K562 (cell line): ENCODE data around the gene CLEC2B. TPM values are rescaled to one million over a fixed set of nuclear protein-coding genes. Genes with fewer than 3 reads are reported as not detected.

Experiments
- C11orf30 ChIP-seq: fragments of 450-650 bp; IDR thresholded peaks from 2 replicates; pipeline ENCODE4 v1.6.1; 2016; ENCODE audit warnings: low read depth, mild to moderate bottlenecking
- CBFA2T3 ChIP-seq: fragments of 450-650 bp; IDR thresholded peaks from 2 replicates; pipeline ENCODE4 v1.6.1; 2017
- CEBPG ChIP-seq, 3 experiments: fragments of 200-800 bp in 1 of 3; sonication (Bioruptor generic) in 1 of 3; sonication (generic) in 1 of 3; formaldehyde crosslinking in 1 of 3; IDR thresholded peaks in 2 of 3; conservative IDR thresholded peaks in 1 of 3; 2 replicates each; pipeline versions ENCODE4 v1.6.1 to v1.8.0; 2016 to 2022; ENCODE audit warnings: missing compliant biosample characterization in 2 of 3, missing genetic modification characterization in 2 of 3, mild to moderate bottlenecking in 1 of 3, missing genetic modification reagents in 1 of 3
- ETV6 ChIP-seq, 3 experiments: fragments of 150-350 bp in 1 of 3; sonication (generic) in 1 of 3; formaldehyde crosslinking in 1 of 3; IDR thresholded peaks; 2 replicates each; pipeline versions ENCODE4 v1.6.1 to v1.8.0; 2014 to 2022; ENCODE audit warnings: borderline replicate concordance in 2 of 3, low read depth in 2 of 3, antibody characterized with exemption in 1 of 3, low read length in 1 of 3, mild to moderate bottlenecking in 1 of 3, missing genetic modification reagents in 1 of 3
- FIP1L1 ChIP-seq: fragments of 200-400 bp; formaldehyde crosslinking; IDR thresholded peaks from 2 replicates; pipeline ENCODE4 v1.6.1; 2018; ENCODE audit warnings: mild to moderate bottlenecking, low read depth, low read length; ENCODE audit not compliant: poor library complexity, severe bottlenecking
- RAD21 ChIP-seq, 2 experiments: fragments of 250-450 bp in 1 of 2; fragments of 450-650 bp in 1 of 2; sonication (Bioruptor Pico) in 1 of 2; formaldehyde crosslinking in 1 of 2; IDR thresholded peaks in 1 of 2; conservative IDR thresholded peaks in 1 of 2; 2 replicates each; pipeline versions ENCODE4 v1.4.0 to v1.8.0; 2020 to 2022; ENCODE audit warnings: mild to moderate bottlenecking in 2 of 2, moderate library complexity in 1 of 2
- RBFOX2 ChIP-seq: fragments of 200-400 bp; formaldehyde crosslinking; IDR thresholded peaks from 2 replicates; pipeline ENCODE4 v1.6.1; 2017; ENCODE audit warnings: low read depth, mild to moderate bottlenecking, low read length, moderate library complexity
- RBM15 ChIP-seq: fragments of 200-400 bp; formaldehyde crosslinking; IDR thresholded peaks from 2 replicates; pipeline ENCODE4 v1.6.1; 2018; ENCODE audit warnings: mild to moderate bottlenecking, low read length, moderate library complexity; ENCODE audit not compliant: insufficient read depth
- SMC3 ChIP-seq: conservative IDR thresholded peaks from 2 replicates; pipeline ENCODE4 v1.6.1; 2011; ENCODE audit warnings: low read depth, low read length, improper control_type of control experiment; ENCODE audit not compliant: insufficient read depth
- SRSF3 ChIP-seq: fragments of 200-400 bp; formaldehyde crosslinking; IDR thresholded peaks from 2 replicates; pipeline ENCODE4 v1.6.1; 2016; ENCODE audit warnings: mild to moderate bottlenecking, low read length, moderate library complexity; ENCODE audit not compliant: insufficient read depth
- STAG1 ChIP-seq: sonication (generic); formaldehyde crosslinking; IDR thresholded peaks from 2 replicates; pipeline ENCODE4 v1.5.0; 2020; ENCODE audit warnings: missing genetic modification reagents, borderline replicate concordance
- ZFP30 ChIP-seq: fragments of 250-450 bp; sonication (Bioruptor Pico); IDR thresholded peaks from 2 replicates; pipeline ENCODE4 v1.8.0; 2022; ENCODE audit warnings: moderate library complexity, mild to moderate bottlenecking, inconsistent platforms, borderline replicate concordance
- ZNF121 ChIP-seq: sonication (generic); formaldehyde crosslinking; conservative IDR thresholded peaks from 2 replicates; pipeline ENCODE4 v1.8.0; 2022; ENCODE audit warnings: missing genetic modification reagents
- ZNF197 ChIP-seq: fragments of 200-800 bp; sonication (Bioruptor generic); IDR thresholded peaks from 2 replicates; pipeline ENCODE4 v1.6.1; 2016; ENCODE audit warnings: low read depth, missing genetic modification characterization, missing compliant biosample characterization
- ZNF263 ChIP-seq: sonication (generic); formaldehyde crosslinking; IDR thresholded peaks from 2 replicates; pipeline ENCODE4 v1.8.0; 2022; ENCODE audit warnings: mild to moderate bottlenecking, missing genetic modification reagents, borderline replicate concordance
- ZNF408 ChIP-seq: fragments of 250-450 bp; sonication (Bioruptor Pico); IDR thresholded peaks from 2 replicates; pipeline ENCODE4 v1.4.0; 2020; ENCODE audit warnings: low read depth, mild to moderate bottlenecking, moderate library complexity
- ZNF436 ChIP-seq: fragments of 250-450, 450-650 bp; sonication (Bioruptor Pico); formaldehyde crosslinking; IDR thresholded peaks from 2 replicates; pipeline ENCODE4 v1.7.0; 2020; ENCODE audit warnings: mild to moderate bottlenecking
- ZNF583 ChIP-seq: fragments of 250-450 bp; sonication (Bioruptor Pico); IDR thresholded peaks from 2 replicates; pipeline ENCODE4 v1.4.0; 2020
- ZNF764 ChIP-seq: fragments of 250-450 bp; sonication (Bioruptor Pico); IDR thresholded peaks from 2 replicates; pipeline ENCODE4 v1.4.0; 2020; ENCODE audit warnings: low read depth, mild to moderate bottlenecking, moderate library complexity
- polyA plus RNA-seq, 8 experiments: library from polyadenylated mRNA; depleted of rRNA in 4 of 8; stranded (reverse) in 5 of 8; unstranded in 3 of 8; fragments of >200 nt; fragmentation: Nextera tagmentation in 2 of 8; fragmentation: Illumina TruSeq in 1 of 8; extraction: Ambion mirVana in 2 of 8; extraction: Trizol in 1 of 8; gene quantifications; 2 replicates each; pipeline versions ENCODE4 v1.2.1 to v1.2.3, GENCODE V29; 2011 to 2014; ENCODE audit warnings: inconsistent platforms in 1 of 8, missing spikeins in 1 of 8
- total RNA-seq, 7 experiments: library from RNA; depleted of rRNA in 6 of 7; stranded (reverse); fragments of >200 nt in 6 of 7; fragmentation: Illumina TruSeq in 2 of 7; extraction: Trizol in 2 of 7; gene quantifications; 2 replicates each; pipeline versions ENCODE4 v1.2.1 to v1.2.3, GENCODE V29; 2011 to 2021; ENCODE audit warnings: low replicate concordance in 1 of 7
- TF ChIP-seq, protein P1 (sequence below): fragments of 250-450 bp; sonication (Bioruptor Pico); IDR thresholded peaks from 2 replicates; pipeline ENCODE4 v1.4.0; 2020; ENCODE audit warnings: borderline replicate concordance
- TF ChIP-seq, protein P2 (sequence below), 2 experiments: fragments of 450-650 bp; IDR thresholded peaks; 2 replicates each; pipeline ENCODE4 v1.6.1; 2016

The CLEC2B gene
- total and polyA plus RNA-seq, 9 of the 15 experiments (the other 6 are each of a cell fraction or from before 2014, with no cell fraction given) = 1.3 to 5.9 (median 2.9) TPM

DNA sequence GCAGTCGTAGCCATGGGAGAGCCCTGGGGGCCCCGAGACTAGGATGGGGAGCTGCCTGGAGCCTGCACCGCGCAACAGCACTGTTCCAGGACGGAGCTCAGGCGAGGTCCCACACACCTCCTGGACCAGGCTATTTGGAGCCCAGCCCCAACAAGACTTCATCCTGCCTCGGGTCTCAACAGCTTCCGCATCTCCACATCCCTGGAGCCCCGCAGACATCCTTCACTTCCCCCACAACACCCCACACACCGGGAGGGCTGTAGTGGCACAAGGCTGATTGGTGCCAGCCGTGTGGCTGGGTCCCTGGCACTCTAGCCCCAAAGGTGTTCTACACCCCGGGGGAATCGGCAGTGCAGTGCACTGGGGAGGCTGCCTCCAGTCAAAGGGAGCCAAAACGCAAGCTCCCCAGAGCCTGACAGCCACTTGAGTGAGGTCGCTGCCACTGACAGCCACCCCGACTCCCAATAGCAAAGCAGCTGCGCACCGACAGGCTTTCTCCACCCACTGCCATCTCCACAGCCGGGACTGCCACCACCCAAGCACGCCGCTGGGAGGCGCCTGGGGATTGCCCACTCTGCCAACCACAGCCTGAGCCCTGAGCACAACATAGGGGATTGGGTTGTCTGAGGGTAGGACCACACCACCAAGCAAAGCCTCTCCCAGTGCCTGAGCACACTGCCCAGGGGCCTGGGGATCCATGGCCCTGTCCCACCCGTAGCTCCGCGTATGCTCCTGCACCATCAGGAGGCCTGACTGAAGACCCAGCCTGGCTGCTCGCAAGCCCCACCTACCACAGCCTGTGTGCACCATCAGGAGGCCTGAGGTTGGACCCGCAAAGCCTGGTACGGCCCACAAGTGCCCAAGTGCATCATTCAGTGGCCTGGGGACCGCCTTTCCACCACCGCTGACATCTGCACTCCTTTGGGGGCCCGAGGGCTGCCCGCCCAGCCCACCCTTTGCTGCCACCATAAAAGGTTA lies 55.0 kb downstream of the CLEC2B start (continued):
- TF ChIP-seq SMC3 (peak; percentile 70; the same call in 1 of the 2 replicates), ZFP30 (CRISPR knock-in tag) (no peak), ZNF408 (CRISPR knock-in tag) (no peak), ZNF436 (CRISPR knock-in tag) (no peak), ZNF583 (no peak), ETV6 (IDR thresholded peaks at IDR 0.05; ENCODE audit: borderline replicate concordance in 1 of 2, low read depth in 2 of 2, low read length in 1 of 2) (no peak), ETV6 (CRISPR knock-in tag; IDR thresholded peaks at IDR 0.05; ENCODE audit: borderline replicate concordance) (no peak), CEBPG (CRISPR knock-in tag; IDR thresholded peaks at IDR 0.05) (no peak), CEBPG (tag; conservative IDR thresholded peaks at IDR 0.05 in 1 of 2, IDR thresholded peaks at IDR 0.05 in 1 of 2) (no peak), ZNF263 (CRISPR knock-in tag) (no peak), RAD21 (CRISPR knock-in tag; conservative IDR thresholded peaks at IDR 0.05 in 1 of 2, IDR thresholded peaks at IDR 0.05 in 1 of 2) (peak; percentile 46 to 71), STAG1 (CRISPR knock-in tag) (peak; percentile 11; the same call in 1 of the 2 replicates), ZNF121 (CRISPR knock-in tag) (no peak), SRSF3 (no peak), FIP1L1 (no peak), ZNF197 (no peak), ZNF764 (CRISPR knock-in tag) (no peak), C11orf30 (no peak), CBFA2T3 (no peak), RBM15 (no peak), RBFOX2 (0 out of 2 replicates have a peak, but pooled peaks have one; percentile 19)
- TF ChIP-seq, protein P1, sequence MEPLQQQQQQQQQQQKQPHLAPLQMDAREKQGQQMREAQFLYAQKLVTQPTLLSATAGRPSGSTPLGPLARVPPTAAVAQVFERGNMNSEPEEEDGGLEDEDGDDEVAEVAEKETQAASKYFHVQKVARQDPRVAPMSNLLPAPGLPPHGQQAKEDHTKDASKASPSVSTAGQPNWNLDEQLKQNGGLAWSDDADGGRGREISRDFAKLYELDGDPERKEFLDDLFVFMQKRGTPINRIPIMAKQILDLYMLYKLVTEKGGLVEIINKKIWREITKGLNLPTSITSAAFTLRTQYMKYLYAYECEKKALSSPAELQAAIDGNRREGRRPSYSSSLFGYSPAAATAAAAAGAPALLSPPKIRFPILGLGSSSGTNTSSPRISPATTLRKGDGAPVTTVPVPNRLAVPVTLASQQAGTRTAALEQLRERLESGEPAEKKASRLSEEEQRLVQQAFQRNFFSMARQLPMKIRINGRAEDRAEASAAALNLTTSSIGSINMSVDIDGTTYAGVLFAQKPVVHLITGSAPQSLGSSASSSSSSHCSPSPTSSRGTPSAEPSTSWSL (CRISPR knock-in tag) = no peak
- TF ChIP-seq, protein P2, sequence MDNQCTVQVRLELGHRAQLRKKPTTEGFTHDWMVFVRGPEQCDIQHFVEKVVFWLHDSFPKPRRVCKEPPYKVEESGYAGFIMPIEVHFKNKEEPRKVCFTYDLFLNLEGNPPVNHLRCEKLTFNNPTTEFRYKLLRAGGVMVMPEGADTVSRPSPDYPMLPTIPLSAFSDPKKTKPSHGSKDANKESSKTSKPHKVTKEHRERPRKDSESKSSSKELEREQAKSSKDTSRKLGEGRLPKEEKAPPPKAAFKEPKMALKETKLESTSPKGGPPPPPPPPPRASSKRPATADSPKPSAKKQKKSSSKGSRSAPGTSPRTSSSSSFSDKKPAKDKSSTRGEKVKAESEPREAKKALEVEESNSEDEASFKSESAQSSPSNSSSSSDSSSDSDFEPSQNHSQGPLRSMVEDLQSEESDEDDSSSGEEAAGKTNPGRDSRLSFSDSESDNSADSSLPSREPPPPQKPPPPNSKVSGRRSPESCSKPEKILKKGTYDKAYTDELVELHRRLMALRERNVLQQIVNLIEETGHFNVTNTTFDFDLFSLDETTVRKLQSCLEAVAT (IDR thresholded peaks at IDR 0.05) = no peak
